Liver (tissue), 9 donors: ENCODE measurements around the gene VOPP1. TPM values are rescaled to one million over a fixed set of nuclear protein-coding genes. Genes with fewer than 3 reads are reported as not detected.

Source experiments
- DNase-seq: peaks from one replicate; pipeline ENCODE4 v3.0.0-alpha.2; 2017; ENCODE audit warnings: low spot score
- H3K27ac ChIP-seq, 2 donors: one replicate each; pipeline ENCODE4 v1.7.0; 2013; ENCODE audit warnings: inconsistent platforms in 2 of 2, low read length in 2 of 2, control low read depth in 1 of 2, low read depth in 1 of 2, mild to moderate bottlenecking in 1 of 2
- H3K27me3 ChIP-seq, 4 donors: one replicate each; pipeline versions ENCODE4 v1.6.1 to v1.7.0; 2013; ENCODE audit warnings: low read length in 3 of 4, inconsistent platforms in 1 of 4, mild to moderate bottlenecking in 1 of 4, moderate library complexity in 1 of 4; ENCODE audit not compliant: control insufficient read depth in 4 of 4, insufficient read depth in 4 of 4
- H3K36me3 ChIP-seq, 4 donors: one replicate each; pipeline versions ENCODE4 v1.6.1 to v1.7.0; 2013; ENCODE audit warnings: low read length in 3 of 4, mild to moderate bottlenecking in 3 of 4, low read depth in 1 of 4, moderate library complexity in 1 of 4; ENCODE audit not compliant: control insufficient read depth in 4 of 4, insufficient read depth in 3 of 4
- H3K4me1 ChIP-seq, 4 donors: one replicate each; pipeline versions ENCODE4 v1.6.1 to v1.7.0; 2013; ENCODE audit warnings: low read length in 3 of 4, mild to moderate bottlenecking in 3 of 4, moderate library complexity in 1 of 4; ENCODE audit not compliant: control insufficient read depth in 4 of 4, insufficient read depth in 4 of 4
- H3K4me3 ChIP-seq, 3 donors: one replicate each; pipeline versions ENCODE4 v1.6.1 to v1.7.0; 2013; ENCODE audit warnings: low read length in 3 of 3, control low read depth in 1 of 3, low read depth in 1 of 3, mild to moderate bottlenecking in 1 of 3
- H3K9ac ChIP-seq, 2 donors: one replicate each; pipeline ENCODE4 v1.7.0; 2013; ENCODE audit warnings: low read length in 2 of 2, mild to moderate bottlenecking in 2 of 2, moderate library complexity in 2 of 2, control low read depth in 1 of 2, low read depth in 1 of 2
- H3K9me3 ChIP-seq, 4 donors: one replicate each; pipeline versions ENCODE4 v1.6.1 to v1.7.0; 2013; ENCODE audit warnings: low read length in 3 of 4; ENCODE audit not compliant: control insufficient read depth in 4 of 4
- CTCF ChIP-seq: fragments of 150-350 bp; IDR thresholded peaks from 2 replicates; pipeline ENCODE4 v1.5.1; 2017; ENCODE audit warnings: improper control_type of control experiment, low read depth, low read length; ENCODE audit not compliant: missing input control
- FOXA1 ChIP-seq: IDR thresholded peaks from 2 replicates; pipeline ENCODE4 v1.6.1; 2016; ENCODE audit warnings: antibody characterized with exemption
- FOXA2 ChIP-seq: IDR thresholded peaks from 2 replicates; pipeline ENCODE4 v1.6.1; 2016; ENCODE audit warnings: antibody characterized with exemption
- GABPA ChIP-seq, 2 donors: IDR thresholded peaks in 1 of 2; conservative IDR thresholded peaks in 1 of 2; 2 replicates each; pipeline ENCODE4 v1.6.1; 2016; ENCODE audit warnings: antibody characterized with exemption in 2 of 2, mild to moderate bottlenecking in 1 of 2, moderate library complexity in 1 of 2
- HNF4A ChIP-seq, 2 donors: conservative IDR thresholded peaks; 2 replicates each; pipeline ENCODE4 v1.6.1; 2016; ENCODE audit warnings: antibody characterized with exemption in 2 of 2, mild to moderate bottlenecking in 2 of 2
- HNF4G ChIP-seq: IDR thresholded peaks from 2 replicates; pipeline ENCODE4 v1.6.1; 2016; ENCODE audit warnings: antibody characterized with exemption
- JUND ChIP-seq, 2 donors: IDR thresholded peaks; 2 replicates each; pipeline ENCODE4 v1.6.1; 2016; ENCODE audit warnings: antibody characterized with exemption in 2 of 2
- NR2F2 ChIP-seq: IDR thresholded peaks from 2 replicates; pipeline ENCODE4 v1.6.1; 2016; ENCODE audit warnings: antibody characterized with exemption
- RAD21 ChIP-seq, 2 donors: IDR thresholded peaks; 2 replicates each; pipeline ENCODE4 v1.6.1; 2016; ENCODE audit warnings: antibody characterized with exemption in 2 of 2, mild to moderate bottlenecking in 2 of 2
- REST ChIP-seq: IDR thresholded peaks from 2 replicates; pipeline ENCODE4 v1.6.1; 2016; ENCODE audit warnings: antibody characterized with exemption, mild to moderate bottlenecking
- RXRA ChIP-seq, 2 donors: IDR thresholded peaks; 2 replicates each; pipeline ENCODE4 v1.6.1; 2017 to 2018; ENCODE audit warnings: antibody characterized with exemption in 2 of 2, mild to moderate bottlenecking in 1 of 2
- SP1 ChIP-seq: IDR thresholded peaks from 2 replicates; pipeline ENCODE4 v1.6.1; 2018; ENCODE audit warnings: antibody characterized with exemption, mild to moderate bottlenecking
- TAF1 ChIP-seq: conservative IDR thresholded peaks from 2 replicates; pipeline ENCODE4 v1.6.1; 2016; ENCODE audit warnings: antibody characterized with exemption, mild to moderate bottlenecking
- YY1 ChIP-seq: IDR thresholded peaks from 2 replicates; pipeline ENCODE4 v1.6.1; 2016; ENCODE audit warnings: antibody characterized with exemption, mild to moderate bottlenecking
- ZBTB33 ChIP-seq: IDR thresholded peaks from 2 replicates; pipeline ENCODE4 v1.6.1; 2016; ENCODE audit warnings: antibody characterized with exemption
- WGBS: extraction: QIAGEN DNeasy Blood & Tissue Kit; methylation state at CpG from one replicate; pipeline ENCODE4 v1.1.7; 2013; 5-methylcytosine and 5-hydroxymethylcytosine counted together
- polyA plus RNA-seq, 2 donors: library from polyadenylated mRNA; stranded (reverse) in 1 of 2; unstranded in 1 of 2; fragments of 200-250 nt in 1 of 2; fragments of >200 nt in 1 of 2; fragmentation: Nextera tagmentation in 1 of 2; extraction: Ambion mirVana in 1 of 2; gene quantifications; one replicate each; pipeline versions ENCODE4 v1.2.1 to v1.2.3, GENCODE V29; 2013 to 2015
- total RNA-seq, 2 donors: library from RNA; depleted of rRNA; stranded (reverse); fragments of >200 nt; gene quantifications; one replicate each; pipeline ENCODE4 v1.2.3, GENCODE V29; 2014
- TF ChIP-seq, protein P1 (sequence below): IDR thresholded peaks from 2 replicates; pipeline ENCODE4 v1.6.1; 2016; ENCODE audit warnings: antibody characterized with exemption
- TF ChIP-seq, protein P2 (sequence below): IDR thresholded peaks from 2 replicates; pipeline ENCODE4 v1.6.1; 2016; ENCODE audit warnings: antibody characterized with exemption
- donor health status: healthy.
- donor health status: healthy.
- donor health status: healthy.
- donor health status: healthy.
- donor health status: healthy.

The VOPP1 gene
- total and polyA plus RNA-seq, 4 donors: 11.5 to 23.8 (median 21.7) TPM

DNA sequence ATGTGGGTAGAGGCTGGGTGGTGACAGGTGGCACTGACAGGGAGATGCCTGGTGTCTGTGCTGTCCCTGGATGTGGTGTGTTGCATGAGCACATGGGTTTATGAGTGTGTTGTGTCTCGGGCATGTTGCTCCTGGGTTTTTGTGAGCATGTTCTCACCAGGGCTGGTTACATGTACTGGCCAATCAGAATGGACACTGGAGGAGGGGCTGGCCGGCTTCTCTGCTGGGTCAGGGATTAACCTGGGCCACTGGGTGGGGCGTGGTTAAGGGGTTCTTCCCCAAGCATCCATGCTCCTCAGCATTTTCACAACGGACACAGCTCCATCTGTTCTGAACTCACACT is 20.8 kb upstream of the VOPP1 start:
- Histone ChIP-seq H3K36me3 (no peaks in the 10 kb centered on the region), H3K9ac (no peak overlapping the region), H3K27me3 (no peaks in the 10 kb centered on the region), H3K9me3 (no peaks in the 10 kb centered on the region), H3K27ac (no peak overlapping the region), H3K4me3 (no peak overlapping the region), H3K4me1 (no peaks in the 10 kb centered on the region)
- 71% methylated on average over 4 of the region's 4 CpGs for WGBS
- DNase-seq: no peak
- TF ChIP-seq FOXA2 (no peak), TAF1 (no peak)

- TF ChIP-seq JUND (IDR thresholded peaks at IDR 0.05) (no peak), REST (no peak), NR2F2 (no peak)
- no peaks in the 10 kb centered on the region for H3K4me1 ChIP-seq
- H3K36me3 ChIP-seq: no peaks in the 10 kb centered on the region
- DNase-seq: no peak
- H3K27ac ChIP-seq: no peak overlapping the region
- no peak overlapping the region for H3K9ac ChIP-seq
- no peaks in the 10 kb centered on the region for H3K9me3 ChIP-seq
- no peak overlapping the region for H3K4me3 ChIP-seq
- H3K27me3 ChIP-seq: no peaks in the 10 kb centered on the region
- WGBS: 95% methylated on average over 1 of the region's 1 CpG
These were observed 20.2 kb upstream of the VOPP1 start for GRCh38 chr7:55592492-55592891.

DNA sequence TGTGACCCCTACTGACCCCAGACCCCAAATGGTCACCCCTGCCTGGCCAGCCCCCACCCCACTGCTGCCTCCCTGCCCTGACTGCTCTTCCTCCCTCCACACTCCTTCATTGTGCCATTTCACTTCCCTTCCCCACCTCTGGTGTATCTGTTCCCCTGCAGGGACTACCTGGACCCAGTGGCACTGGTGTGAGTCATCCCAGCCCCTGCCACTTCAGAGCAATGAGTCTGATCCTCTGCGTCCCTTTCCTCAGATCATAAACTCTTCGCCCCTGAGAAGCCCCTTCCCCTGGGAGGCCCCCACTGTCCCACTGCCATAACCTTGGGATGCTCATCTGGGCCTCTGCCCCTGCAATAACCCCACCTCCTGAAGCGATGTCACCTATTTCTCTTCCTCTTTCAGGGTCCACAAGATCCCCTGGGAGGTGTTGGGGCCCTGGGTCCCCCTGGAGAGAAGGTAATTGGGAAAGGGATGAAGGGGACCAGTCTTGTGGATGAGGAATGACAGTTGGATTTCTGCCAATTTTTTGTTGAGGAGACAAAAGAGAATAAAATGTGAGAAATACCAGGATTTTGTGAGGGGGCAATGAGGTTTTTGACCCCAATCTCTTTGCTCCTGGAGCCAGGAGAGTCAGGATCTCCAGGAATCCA is 19.1 kb upstream of the VOPP1 start:
- Histone ChIP-seq H3K9me3 (no peaks in the 10 kb centered on the region), H3K4me1 (no peaks in the 10 kb centered on the region), H3K27me3 (no peaks in the 10 kb centered on the region), H3K4me3 (no peak overlapping the region), H3K36me3 (no peaks in the 10 kb centered on the region), H3K27ac (no peak overlapping the region), H3K9ac (no peak overlapping the region)
- WGBS: 73% methylated on average over 3 of the region's 3 CpGs
- DNase-seq: no peak
- no peak for TF ChIP-seq REST
- TF ChIP-seq FOXA2: no peak
- no peak for TF ChIP-seq CTCF
- no peak for TF ChIP-seq HNF4A (conservative IDR thresholded peaks at IDR 0.05)
- TF ChIP-seq ZBTB33: no peak
- TF ChIP-seq JUND (IDR thresholded peaks at IDR 0.05): no peak
- no peak for TF ChIP-seq RXRA (IDR thresholded peaks at IDR 0.05)
- no peak for TF ChIP-seq HNF4G
- no peak for TF ChIP-seq GABPA (IDR thresholded peaks at IDR 0.05 in 1 of 2, conservative IDR thresholded peaks at IDR 0.05 in 1 of 2)
- TF ChIP-seq, protein P1, sequence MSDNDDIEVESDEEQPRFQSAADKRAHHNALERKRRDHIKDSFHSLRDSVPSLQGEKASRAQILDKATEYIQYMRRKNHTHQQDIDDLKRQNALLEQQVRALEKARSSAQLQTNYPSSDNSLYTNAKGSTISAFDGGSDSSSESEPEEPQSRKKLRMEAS: no peak
- TF ChIP-seq YY1: no peak
- TF ChIP-seq, protein P2, sequence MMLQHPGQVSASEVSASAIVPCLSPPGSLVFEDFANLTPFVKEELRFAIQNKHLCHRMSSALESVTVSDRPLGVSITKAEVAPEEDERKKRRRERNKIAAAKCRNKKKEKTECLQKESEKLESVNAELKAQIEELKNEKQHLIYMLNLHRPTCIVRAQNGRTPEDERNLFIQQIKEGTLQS: no peak
- no peak for TF ChIP-seq RAD21 (IDR thresholded peaks at IDR 0.05)
- no peak for TF ChIP-seq SP1
- TF ChIP-seq FOXA1: no peak
